ENCODE measurements around the gene ABLIM3. TPM values are rescaled to one million over a fixed set of nuclear protein-coding genes. Genes with fewer than 3 reads are reported as not detected.

ABLIM3 gene
- total and polyA plus RNA-seq, 2 of the 13 experiments (the other 11 are each of a cell fraction or from before 2014, with no cell fraction given): 0.53 to 6.3 TPM

DNA sequence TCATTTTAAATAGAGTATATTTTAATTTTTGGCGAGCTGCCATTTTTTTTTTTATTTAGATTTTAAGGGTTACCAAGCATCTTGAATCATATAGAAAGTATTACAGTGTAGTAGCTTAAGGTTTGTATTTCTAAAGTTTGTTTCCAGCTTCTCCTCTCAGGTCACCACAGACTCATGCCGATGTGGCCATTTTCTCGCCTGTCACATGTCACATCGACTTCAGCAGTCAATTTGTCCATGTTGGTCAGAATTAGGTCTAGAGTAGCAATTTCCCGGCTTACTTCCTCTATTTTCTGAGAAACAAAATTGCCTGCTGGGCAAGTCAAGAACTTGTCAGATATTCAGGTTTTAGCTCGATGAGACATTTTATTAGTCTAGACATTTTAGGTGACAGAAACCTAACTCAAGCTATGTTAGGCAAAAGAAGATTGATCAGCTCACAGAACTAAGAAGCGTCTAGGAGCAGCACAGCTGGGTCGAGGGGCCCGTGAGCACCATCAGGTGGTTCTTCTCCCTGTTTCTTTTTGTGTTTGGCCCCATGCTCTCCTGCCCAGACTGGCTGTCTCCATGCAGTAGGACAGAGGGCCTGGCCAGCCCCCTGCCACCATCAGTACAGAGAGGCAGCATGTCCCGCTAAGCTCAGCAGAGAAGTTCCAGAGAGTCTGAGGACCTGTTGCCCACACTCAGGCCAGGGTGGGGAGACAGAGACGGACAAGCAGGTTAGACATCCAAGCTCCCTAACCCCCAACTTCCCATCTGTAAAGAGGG lies 82.0 kb downstream of the ABLIM3 start:
- Histone ChIP-seq H3K4me3 (replicated peaks in 1 of 3; ENCODE audit: insufficient read depth in 1 of 3, low read depth in 2 of 3, low read length in 3 of 3) (no peak overlapping the region), H3K79me2 (ENCODE audit: insufficient read depth, low read length) (no peaks in the 10 kb centered on the region), H3K27ac (ENCODE audit: extremely low read length, insufficient read depth, low read length) (no peak overlapping the region), H3K36me3 (replicated peaks in 1 of 2; ENCODE audit: control insufficient read depth in 1 of 2, insufficient read depth in 2 of 2, low read length in 2 of 2) (no peaks in the 10 kb centered on the region), H3K27me3 (ENCODE audit: control insufficient read depth in 1 of 2, insufficient read depth in 2 of 2, low read length in 2 of 2) (no peaks in the 10 kb centered on the region), H3K4me1 (ENCODE audit: insufficient read depth, low read length) (peaks cover 44% of the 10 kb centered on the region), H3K4me2 (ENCODE audit: low read depth, low read length) (no peak overlapping the region), H4K20me1 (ENCODE audit: insufficient read depth, low read length) (no peaks in the 10 kb centered on the region), H3K9ac (ENCODE audit: insufficient read depth, low read depth, low read length) (no peak overlapping the region), H2AFZ (ENCODE audit: low read length) (no peak overlapping the region), H3K9me3 (ENCODE audit: low read length) (no peaks in the 10 kb centered on the region)
- intact Hi-C loops (cut with micrococcal nuclease; ENCODE audit: unreplicated experiment) (loop anchor here (10.0 kb wide), 1 partner anchor 158 kb away; the partner anchor contains the start of gene SH3TC2), in situ Hi-C loops (cut with HindIII; ENCODE audit: extremely low pct_ligation_motif_present, low pct_unique_long_range_greater_than_20kb) (no loop called here)
- DNase-seq (ENCODE audit: low spot score): no peak
- no peak for TF ChIP-seq ZNF138 (CRISPR knock-in tag; IDR thresholded peaks at IDR 0.05; ENCODE audit: low read depth)
- TF ChIP-seq, protein P1, sequence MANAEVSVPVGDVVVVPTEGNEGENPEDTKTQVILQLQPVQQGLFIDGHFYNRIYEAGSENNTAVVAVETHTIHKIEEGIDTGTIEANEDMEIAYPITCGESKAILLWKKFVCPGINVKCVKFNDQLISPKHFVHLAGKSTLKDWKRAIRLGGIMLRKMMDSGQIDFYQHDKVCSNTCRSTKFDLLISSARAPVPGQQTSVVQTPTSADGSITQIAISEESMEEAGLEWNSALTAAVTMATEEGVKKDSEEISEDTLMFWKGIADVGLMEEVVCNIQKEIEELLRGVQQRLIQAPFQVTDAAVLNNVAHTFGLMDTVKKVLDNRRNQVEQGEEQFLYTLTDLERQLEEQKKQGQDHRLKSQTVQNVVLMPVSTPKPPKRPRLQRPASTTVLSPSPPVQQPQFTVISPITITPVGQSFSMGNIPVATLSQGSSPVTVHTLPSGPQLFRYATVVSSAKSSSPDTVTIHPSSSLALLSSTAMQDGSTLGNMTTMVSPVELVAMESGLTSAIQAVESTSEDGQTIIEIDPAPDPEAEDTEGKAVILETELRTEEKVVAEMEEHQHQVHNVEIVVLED (CRISPR knock-in tag; IDR thresholded peaks at IDR 0.05; ENCODE audit: borderline replicate concordance): no peak
- no peak for TF ChIP-seq DMAP1 (CRISPR knock-in tag; IDR thresholded peaks at IDR 0.05)
- TF ChIP-seq SRSF4 (IDR thresholded peaks at IDR 0.05; ENCODE audit: low read depth, low read length, poor library complexity, severe bottlenecking): no peak
- TF ChIP-seq NFKB2 (CRISPR knock-in tag; IDR thresholded peaks at IDR 0.05; ENCODE audit: borderline replicate concordance): no peak
- TF ChIP-seq SCMH1 (CRISPR knock-in tag; IDR thresholded peaks at IDR 0.05; ENCODE audit: borderline replicate concordance): no peak
- TF ChIP-seq ZNF839 (CRISPR knock-in tag; IDR thresholded peaks at IDR 0.05; ENCODE audit: borderline replicate concordance): no peak
- no peak for TF ChIP-seq CREM (IDR thresholded peaks at IDR 0.05)
- TF ChIP-seq CREM (CRISPR knock-in tag; IDR thresholded peaks at IDR 0.05): no peak
- TF ChIP-seq PHF21A (CRISPR knock-in tag; IDR thresholded peaks at IDR 0.05): no peak
- TF ChIP-seq ZC3H13 (CRISPR knock-in tag; IDR thresholded peaks at IDR 0.05): no peak
- no peak for TF ChIP-seq ZNF251 (CRISPR knock-in tag; IDR thresholded peaks at IDR 0.05)
- TF ChIP-seq, protein P2, sequence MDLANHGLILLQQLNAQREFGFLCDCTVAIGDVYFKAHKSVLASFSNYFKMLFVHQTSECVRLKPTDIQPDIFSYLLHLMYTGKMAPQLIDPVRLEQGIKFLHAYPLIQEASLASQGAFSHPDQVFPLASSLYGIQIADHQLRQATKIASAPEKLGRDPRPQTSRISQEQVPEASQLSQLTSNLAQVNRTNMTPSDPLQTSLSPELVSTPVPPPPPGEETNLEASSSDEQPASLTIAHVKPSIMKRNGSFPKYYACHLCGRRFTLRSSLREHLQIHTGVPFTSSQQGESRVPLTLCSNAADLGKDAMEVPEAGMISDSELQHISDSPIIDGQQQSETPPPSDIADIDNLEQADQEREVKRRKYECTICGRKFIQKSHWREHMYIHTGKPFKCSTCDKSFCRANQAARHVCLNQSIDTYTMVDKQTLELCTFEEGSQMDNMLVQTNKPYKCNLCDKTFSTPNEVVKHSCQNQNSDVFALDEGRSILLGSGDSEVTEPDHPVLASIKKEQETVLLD (CRISPR knock-in tag; IDR thresholded peaks at IDR 0.05; ENCODE audit: low read depth): no peak
- no peak for TF ChIP-seq KAT7 (CRISPR knock-in tag; IDR thresholded peaks at IDR 0.05; ENCODE audit: borderline replicate concordance)
- no peak for TF ChIP-seq ZNF776 (CRISPR knock-in tag; IDR thresholded peaks at IDR 0.05)
- no peak for TF ChIP-seq CREB1 (IDR thresholded peaks at IDR 0.05)
- TF ChIP-seq CREB1 (CRISPR knock-in tag; IDR thresholded peaks at IDR 0.05): no peak
- TF ChIP-seq ZNF879 (CRISPR knock-in tag; IDR thresholded peaks at IDR 0.05): no peak
- no peak for TF ChIP-seq ELF1 (CRISPR knock-in tag; IDR thresholded peaks at IDR 0.05)
- no peak for TF ChIP-seq PHF8 (CRISPR knock-in tag; IDR thresholded peaks at IDR 0.05)
- no peak for TF ChIP-seq KDM2A (CRISPR knock-in tag; IDR thresholded peaks at IDR 0.05; ENCODE audit: borderline replicate concordance, low read depth)
- no peak for ATAC-seq
- POLR2A ChIA-PET: no interaction called here
- no peak for FAIRE-seq
- 88% methylated on average over 9 of the region's 11 CpGs for WGBS (ENCODE audit: low lambda C conversion rate)
- CTCF ChIA-PET (ENCODE audit: low intra/inter-chr PET ratio, low total read pairs): no interaction called here
- BruUV-seq (replicated peaks): no TSS peak
